Nephron progenitor cell (in vitro differentiated cells): ENCODE measurements around the gene FOXRED2.

ENCODE experiments used
- DNase-seq: peaks from one replicate; pipeline ENCODE4 v3.0.0; 2021
- H3K27ac Mint-ChIP-seq: 2 replicates; pipeline ENCODE4 v1.8.0; 2021; ENCODE audit warnings: mild to moderate bottlenecking, moderate library complexity, mixed read lengths
- H3K27me3 Mint-ChIP-seq: 2 replicates; pipeline ENCODE4 v1.8.0; 2021; ENCODE audit warnings: mild to moderate bottlenecking, low read depth, mixed read lengths; ENCODE audit not compliant: poor library complexity
- H3K36me3 Mint-ChIP-seq: 2 replicates; pipeline ENCODE4 v1.8.0; 2021; ENCODE audit warnings: low read depth, mixed read lengths
- H3K4me1 Mint-ChIP-seq: 2 replicates; pipeline ENCODE4 v1.8.0; 2021; ENCODE audit warnings: mixed read lengths
- H3K4me3 Mint-ChIP-seq: 2 replicates; pipeline ENCODE4 v1.8.0; 2021; ENCODE audit warnings: mild to moderate bottlenecking, moderate library complexity, mixed read lengths
- H3K9me3 Mint-ChIP-seq: 2 replicates; pipeline ENCODE4 v1.8.0; 2021; ENCODE audit warnings: mild to moderate bottlenecking, moderate library complexity, mixed read lengths
- TF ChIP-seq, protein P1 (sequence below): fragments of 200-600 bp; sonication (generic); IDR thresholded peaks from 2 replicates; pipeline ENCODE4 v1.5.0; 2021; ENCODE audit warnings: antibody characterized with exemption

The FOXRED2 gene

DNA sequence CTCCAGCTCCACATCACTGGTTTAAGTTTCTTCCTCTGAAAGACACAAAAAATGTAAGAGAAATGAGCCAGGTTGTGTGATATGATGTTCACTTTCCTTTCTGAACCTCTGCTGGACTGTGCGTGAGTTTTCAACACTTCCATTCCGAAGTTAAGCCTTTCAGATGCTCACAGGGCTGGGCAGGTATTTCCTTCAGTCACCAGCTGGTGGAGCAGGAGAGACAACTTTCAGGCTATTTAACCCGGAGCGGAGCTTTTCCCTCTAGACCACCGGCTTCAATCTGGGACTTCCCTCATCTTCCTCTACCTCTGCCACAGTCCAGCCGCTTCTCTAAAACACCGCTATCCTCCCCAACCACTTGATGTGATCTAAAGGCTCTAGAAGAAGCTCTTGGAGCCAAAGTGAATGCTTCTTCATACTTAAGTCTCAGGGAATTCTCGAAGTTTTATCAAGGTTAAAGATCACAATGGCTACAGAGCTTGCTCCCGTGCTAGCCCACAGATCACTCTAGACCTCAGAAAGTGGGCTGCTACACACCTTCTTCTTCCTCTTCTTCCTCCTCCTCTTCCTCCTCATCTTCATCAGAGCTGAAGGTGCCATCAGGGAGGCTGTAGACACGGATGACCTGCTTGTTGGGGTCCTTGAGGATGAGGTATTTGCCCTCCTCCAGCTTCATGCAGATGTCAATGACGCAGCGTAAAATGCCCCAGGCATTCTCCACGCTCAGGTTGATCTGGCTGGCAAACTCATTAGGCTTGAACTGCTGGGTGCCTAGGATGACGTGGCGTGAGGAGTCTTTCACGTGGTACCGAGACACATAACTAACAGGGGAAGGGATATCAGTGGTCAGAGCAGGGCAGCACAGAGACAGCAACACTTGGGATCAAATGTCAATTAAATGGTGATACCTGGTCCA lies 4.4 kb upstream of the FOXRED2 start:
- Mint-ChIP-seq H3K27ac (peak overlapping the region; percentile 4), H3K4me3 (no peak overlapping the region), H3K36me3 (peaks cover 58% of the 10 kb centered on the region), H3K4me1 (peaks cover 5% of the 10 kb centered on the region), H3K9me3 (peaks cover 4% of the 10 kb centered on the region), H3K27me3 (peaks cover 9% of the 10 kb centered on the region)
- DNase-seq: peak; percentile 54
- TF ChIP-seq, protein P1, sequence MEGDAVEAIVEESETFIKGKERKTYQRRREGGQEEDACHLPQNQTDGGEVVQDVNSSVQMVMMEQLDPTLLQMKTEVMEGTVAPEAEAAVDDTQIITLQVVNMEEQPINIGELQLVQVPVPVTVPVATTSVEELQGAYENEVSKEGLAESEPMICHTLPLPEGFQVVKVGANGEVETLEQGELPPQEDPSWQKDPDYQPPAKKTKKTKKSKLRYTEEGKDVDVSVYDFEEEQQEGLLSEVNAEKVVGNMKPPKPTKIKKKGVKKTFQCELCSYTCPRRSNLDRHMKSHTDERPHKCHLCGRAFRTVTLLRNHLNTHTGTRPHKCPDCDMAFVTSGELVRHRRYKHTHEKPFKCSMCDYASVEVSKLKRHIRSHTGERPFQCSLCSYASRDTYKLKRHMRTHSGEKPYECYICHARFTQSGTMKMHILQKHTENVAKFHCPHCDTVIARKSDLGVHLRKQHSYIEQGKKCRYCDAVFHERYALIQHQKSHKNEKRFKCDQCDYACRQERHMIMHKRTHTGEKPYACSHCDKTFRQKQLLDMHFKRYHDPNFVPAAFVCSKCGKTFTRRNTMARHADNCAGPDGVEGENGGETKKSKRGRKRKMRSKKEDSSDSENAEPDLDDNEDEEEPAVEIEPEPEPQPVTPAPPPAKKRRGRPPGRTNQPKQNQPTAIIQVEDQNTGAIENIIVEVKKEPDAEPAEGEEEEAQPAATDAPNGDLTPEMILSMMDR: peak; percentile 56

DNA sequence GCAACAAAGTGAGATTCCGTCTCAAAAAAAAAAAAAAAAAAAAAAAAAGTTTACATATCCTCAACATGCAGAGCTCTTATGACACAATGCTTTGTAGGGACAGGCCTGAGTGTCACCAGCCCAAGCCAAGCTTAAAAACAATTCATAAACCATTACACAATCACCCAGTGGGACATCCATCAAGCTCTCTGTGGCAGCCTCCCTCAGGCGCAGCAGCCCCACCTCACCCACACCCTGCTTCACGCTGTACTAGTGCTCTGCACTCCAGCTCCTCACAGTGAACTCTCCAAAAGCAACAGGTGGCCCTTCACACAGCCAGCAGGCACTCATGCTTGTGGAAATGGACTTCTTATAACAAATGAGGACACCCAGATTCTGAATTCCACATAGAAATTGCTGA lies 3.5 kb upstream of the FOXRED2 start:
- no peak for DNase-seq
- no peak overlapping the region for H3K4me3 Mint-ChIP-seq

DNA sequence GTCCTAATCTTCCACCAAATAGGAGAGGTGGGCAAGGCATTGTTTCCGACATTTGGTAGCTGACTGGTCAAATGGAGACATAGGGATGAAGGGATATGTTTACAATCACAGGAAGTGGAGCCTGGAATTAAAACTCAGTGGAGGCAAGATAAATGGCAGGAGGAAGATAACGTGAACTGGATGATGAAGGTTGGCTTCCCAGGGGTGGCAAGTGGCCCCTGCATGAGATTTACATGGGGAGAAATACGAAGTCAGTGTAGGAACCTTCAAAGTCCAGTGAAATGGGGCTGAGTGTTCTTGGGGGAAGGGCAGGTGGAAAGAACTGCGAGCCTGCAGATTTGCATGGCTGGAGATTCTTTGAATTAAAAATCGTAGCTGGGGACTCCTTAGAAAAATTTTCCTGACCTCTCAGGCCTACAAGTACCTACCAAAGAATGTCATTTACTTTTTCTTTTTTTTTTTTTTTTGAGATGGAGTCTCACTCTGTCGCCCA lies 724 bp upstream of the FOXRED2 start:
- peak overlapping the region; percentile 63 for H3K4me3 Mint-ChIP-seq
- no peak overlapping the region for H3K27ac Mint-ChIP-seq
- H3K4me1 Mint-ChIP-seq: peaks cover 17% of the 10 kb centered on the region
- H3K36me3 Mint-ChIP-seq: peaks cover 42% of the 10 kb centered on the region
- peaks cover 4% of the 10 kb centered on the region for H3K9me3 Mint-ChIP-seq
- no peak for DNase-seq
- H3K27me3 Mint-ChIP-seq: peaks cover 9% of the 10 kb centered on the region
- TF ChIP-seq, protein P1: no peak

More for the DNA sequence above, 3.5 kb upstream of the FOXRED2 start:
- Mint-ChIP-seq H3K4me1 (peaks cover 5% of the 10 kb centered on the region), H3K27ac (no peak overlapping the region), H3K27me3 (peaks cover 9% of the 10 kb centered on the region), H3K9me3 (peaks cover 4% of the 10 kb centered on the region), H3K36me3 (peaks cover 50% of the 10 kb centered on the region)
- TF ChIP-seq, protein P1: no peak

DNA sequence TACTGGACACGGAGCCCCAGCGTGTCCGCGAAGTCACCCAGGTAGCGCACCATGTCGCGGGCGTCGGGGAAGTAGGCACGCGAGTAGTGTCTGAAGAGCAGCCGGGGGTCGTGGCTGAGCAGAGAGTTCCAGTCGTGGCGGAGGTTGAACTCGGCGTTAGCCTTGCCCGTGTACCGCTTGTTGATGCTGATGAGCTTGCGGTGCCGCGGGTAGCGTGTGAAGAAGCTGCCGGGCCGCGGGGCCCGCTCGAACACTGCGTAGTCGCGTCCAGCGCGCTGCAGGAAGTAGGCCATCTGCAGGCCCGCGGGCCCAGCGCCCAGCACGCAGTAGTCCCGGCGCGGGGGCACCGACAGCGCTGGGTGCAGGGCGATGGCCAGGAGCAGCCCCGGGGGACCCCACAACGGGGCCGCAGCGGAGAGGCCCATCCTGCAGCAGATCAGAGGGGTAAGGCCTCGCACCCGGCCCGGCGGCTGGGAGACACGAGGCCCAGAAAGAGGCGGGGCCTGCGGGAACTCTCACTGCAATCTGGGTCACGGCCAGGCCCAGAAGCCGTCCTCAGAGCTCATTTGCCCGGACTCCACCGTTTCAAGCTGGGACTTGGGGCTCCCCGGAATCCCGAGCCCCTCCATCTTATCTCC lies 723 bp downstream of the FOXRED2 start:
- Mint-ChIP-seq H3K4me3 (peak overlapping the region; percentile 56), H3K27ac (no peak overlapping the region), H3K4me1 (peaks cover 17% of the 10 kb centered on the region), H3K9me3 (peaks cover 4% of the 10 kb centered on the region), H3K27me3 (peaks cover 9% of the 10 kb centered on the region), H3K36me3 (peaks cover 30% of the 10 kb centered on the region)
- TF ChIP-seq, protein P1: no peak
- no peak for DNase-seq

DNA sequence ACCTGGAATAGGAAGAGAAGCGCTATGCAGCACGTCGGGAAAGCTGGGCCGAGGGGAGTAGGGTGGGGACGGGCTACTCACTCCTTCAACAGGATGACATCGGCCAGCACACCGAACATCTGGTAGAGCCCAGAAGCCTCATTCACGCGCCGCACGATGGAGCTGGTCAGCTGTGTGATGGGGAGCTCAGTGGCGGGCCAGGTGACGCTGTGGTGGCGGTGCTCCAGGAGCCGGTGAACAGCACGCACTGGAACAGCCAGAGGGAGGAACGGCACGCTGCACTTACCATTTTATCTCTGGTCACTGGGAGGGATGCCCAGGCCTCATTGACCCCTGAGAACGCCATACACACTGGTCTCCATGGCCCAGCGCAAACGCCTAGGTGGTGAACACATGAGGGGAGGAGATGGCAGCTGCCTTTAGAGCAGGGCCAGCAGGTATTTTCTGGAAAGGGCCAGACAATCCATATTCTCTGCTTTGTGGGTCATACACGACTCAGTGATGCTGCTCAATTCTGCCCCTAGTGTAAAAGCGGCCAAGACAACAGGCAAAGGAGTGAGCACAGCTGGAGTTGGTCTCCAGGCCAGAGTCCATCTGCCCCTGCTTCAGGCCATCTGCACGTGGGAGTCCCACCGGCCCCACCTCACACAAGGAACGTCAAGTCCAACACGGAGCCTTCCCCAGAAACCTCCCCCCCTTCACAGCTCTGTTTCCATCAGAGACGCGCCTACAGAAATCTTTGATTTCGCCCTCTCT lies 8.8 kb downstream of the FOXRED2 start:
- Mint-ChIP-seq H3K9me3 (no peaks in the 10 kb centered on the region), H3K4me3 (no peak overlapping the region), H3K36me3 (peaks cover 30% of the 10 kb centered on the region), H3K27ac (peak overlapping the region; percentile 80), H3K4me1 (peaks cover 19% of the 10 kb centered on the region), H3K27me3 (peaks cover 4% of the 10 kb centered on the region)
- no peak for DNase-seq
- TF ChIP-seq, protein P1: no peak
